GM12864 (cell line): ENCODE results near the gene BTBD3.

Source experiments
- DNase-seq: peaks from one replicate; pipeline ENCODE4 v3.0.0-alpha.2; 2011; ENCODE audit warnings: low read depth
- H3K4me3 ChIP-seq: 2 replicates; pipeline ENCODE4 v1.5.1; 2011; ENCODE audit warnings: mild to moderate bottlenecking, low read depth, low read length, control low read depth
- TF ChIP-seq, protein P1 (sequence below): IDR thresholded peaks from 2 replicates; pipeline ENCODE4 v1.5.1; 2011; ENCODE audit warnings: low read depth, mild to moderate bottlenecking, moderate library complexity, low read length, control low read depth, inconsistent platforms; ENCODE audit errors: missing control alignments

BTBD3 gene

DNA sequence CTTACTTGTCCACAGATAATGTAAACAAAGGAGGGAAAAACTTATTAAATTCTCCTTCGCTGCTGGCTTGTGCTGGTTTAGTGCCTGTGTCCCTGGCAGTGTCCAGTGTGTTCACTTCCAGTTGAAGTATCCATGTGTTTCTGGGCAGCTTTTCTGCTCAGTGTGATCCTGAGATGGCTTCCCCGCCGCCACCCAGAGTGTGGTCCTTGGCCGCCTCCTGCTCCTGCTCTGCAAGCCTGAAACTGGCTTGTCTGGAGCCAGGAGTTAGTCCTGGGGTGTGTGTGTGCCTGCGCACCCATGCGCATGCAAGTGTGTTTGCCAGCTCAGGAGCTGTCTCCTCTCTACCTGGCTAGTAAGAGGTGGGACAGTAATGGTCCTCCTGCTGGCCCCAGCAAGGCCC is 7.2 kb downstream of the BTBD3 start:
- TF ChIP-seq, protein P1, sequence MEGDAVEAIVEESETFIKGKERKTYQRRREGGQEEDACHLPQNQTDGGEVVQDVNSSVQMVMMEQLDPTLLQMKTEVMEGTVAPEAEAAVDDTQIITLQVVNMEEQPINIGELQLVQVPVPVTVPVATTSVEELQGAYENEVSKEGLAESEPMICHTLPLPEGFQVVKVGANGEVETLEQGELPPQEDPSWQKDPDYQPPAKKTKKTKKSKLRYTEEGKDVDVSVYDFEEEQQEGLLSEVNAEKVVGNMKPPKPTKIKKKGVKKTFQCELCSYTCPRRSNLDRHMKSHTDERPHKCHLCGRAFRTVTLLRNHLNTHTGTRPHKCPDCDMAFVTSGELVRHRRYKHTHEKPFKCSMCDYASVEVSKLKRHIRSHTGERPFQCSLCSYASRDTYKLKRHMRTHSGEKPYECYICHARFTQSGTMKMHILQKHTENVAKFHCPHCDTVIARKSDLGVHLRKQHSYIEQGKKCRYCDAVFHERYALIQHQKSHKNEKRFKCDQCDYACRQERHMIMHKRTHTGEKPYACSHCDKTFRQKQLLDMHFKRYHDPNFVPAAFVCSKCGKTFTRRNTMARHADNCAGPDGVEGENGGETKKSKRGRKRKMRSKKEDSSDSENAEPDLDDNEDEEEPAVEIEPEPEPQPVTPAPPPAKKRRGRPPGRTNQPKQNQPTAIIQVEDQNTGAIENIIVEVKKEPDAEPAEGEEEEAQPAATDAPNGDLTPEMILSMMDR: no peak
- no peak overlapping the region for H3K4me3 ChIP-seq
- DNase-seq: no peak

DNA sequence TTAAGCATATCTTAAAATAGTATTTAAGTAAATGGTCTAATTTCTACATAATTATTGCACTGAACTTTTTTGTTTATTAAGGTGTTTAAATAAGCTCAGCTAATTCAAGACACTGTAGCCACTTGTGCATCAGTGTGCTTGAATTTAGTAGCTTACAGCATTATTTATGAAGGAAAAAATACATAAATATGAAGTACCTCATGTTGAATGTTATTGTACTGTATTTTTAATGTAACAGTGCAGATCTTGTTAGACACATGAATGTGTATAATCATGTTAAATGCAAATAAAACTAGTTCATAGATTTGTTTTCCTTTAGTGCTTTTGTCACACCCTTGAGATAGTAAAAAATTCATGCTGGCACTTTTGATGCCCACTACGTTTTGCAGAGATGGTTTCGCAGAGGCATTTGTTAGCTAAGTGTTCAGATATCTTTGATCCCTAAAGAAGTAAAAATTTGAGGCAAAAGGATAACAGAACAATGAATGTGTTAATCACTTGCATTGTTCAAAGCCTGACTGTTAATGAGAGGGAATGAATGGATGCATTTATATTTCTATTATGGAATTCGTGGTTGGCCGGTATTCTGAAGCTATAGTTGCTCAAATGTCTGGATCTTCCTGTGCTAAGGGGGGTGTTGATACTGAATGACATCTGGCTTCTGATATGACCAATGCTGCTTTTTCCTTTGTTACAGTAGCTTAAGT is 8.8 kb downstream of the BTBD3 start:
- TF ChIP-seq, protein P1: no peak
- no peak overlapping the region for H3K4me3 ChIP-seq
- no peak for DNase-seq

DNA sequence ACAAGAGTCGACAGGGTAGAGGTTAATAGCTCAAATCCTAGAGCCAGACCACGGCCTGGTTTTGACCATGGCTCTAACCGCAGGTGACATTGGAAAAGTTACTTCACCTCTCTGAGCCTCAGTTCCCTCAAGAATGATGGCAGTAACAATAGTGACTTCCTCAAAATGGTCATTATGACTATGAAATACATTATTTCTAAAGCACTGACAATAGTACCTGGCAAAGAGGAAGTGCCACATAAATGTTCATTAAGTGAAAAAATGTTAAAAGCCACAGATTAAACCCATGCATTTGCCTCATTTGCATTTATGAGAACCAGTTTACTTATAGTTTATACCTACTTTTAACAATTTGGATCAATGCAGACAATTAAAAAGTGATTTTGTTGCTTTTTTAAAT is 12.3 kb downstream of the BTBD3 start:
- no peak overlapping the region for H3K4me3 ChIP-seq
- TF ChIP-seq, protein P1: no peak
- no peak for DNase-seq

DNA sequence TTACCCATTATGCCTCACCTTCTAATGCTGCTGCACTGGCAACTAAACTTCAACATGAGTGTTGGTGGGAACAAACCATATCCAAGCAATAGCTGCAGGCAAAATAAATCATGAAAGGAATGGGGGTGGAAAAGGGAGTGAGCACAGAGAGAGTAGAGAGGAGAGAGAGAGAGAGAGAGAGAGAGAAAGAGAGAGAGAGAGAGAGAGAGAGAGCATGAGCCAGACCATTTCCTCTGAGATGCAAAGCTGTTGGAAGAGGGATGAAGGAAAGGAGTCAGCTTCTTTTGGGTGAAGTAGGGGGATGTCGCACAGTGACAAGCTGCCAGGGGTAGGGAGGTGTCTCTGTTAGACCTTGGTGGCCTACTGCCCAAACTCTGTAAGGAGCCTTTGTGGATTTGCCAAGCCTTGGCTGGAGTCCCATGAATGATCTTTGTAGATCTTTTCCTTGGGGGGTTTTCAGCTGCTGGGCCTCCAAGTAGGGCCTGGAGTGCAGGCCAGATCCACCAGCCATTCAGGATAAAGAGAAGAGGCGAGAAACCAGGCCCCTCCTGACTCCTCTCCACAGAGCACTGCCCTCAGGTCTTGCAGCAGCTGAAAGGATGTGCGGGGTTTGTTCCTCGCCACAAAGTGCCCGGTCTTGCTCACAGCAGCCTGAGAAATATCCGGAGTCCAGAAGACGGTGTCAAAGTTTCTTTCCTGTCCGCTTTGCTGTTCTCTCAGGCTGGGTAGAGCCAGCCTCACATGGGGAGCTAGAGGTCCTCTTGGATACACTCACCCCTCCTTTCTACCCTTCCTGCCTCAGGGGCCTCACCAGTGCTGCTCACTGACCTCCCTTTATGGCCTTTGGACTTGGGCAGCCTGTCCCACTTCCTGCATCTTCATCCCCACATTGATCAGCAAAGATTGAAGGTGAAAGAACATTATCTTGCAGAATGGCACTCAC is 17.8 kb downstream of the BTBD3 start:
- DNase-seq: no peak
- no peak overlapping the region for H3K4me3 ChIP-seq
- TF ChIP-seq, protein P1: no peak

DNA sequence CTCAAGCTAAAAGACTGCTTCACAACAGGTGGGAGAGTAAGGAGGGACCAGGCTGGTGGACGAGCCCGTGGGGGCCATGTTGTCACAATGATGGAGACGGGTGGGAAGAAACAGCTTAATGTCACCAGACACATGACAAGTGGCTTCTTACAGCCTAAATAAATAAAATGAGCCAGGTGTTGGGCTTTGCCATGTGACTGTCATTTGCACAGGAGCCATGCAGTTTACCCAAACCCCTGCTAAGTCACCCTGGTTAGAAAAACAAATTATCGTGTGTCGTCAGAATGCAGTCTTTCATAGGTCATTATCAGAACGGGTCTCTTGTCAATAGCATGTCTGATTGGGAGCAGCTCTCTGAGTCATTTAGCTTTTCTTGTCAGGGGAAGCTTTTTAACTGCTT is 18.5 kb downstream of the BTBD3 start:
- H3K4me3 ChIP-seq: no peak overlapping the region
- TF ChIP-seq, protein P1: no peak
- DNase-seq: no peak

DNA sequence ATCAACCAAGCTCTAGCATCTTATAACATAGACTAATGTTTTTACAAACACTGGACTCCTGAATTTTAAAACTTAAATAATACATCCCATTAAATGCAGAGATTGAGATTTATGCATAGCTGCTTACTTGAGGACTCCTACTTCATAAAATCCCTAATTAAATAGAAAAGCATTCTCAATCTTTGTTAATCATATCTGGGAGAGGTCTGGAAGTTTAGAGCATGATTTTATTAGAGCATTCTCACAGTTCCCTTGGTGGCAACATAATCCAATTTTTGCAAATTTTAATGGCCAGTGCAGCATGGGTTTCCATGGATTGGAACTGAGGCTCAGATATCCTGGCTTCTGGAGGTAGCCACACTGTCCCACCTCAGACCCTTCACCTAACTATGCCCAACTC is 19.5 kb downstream of the BTBD3 start:
- no peak overlapping the region for H3K4me3 ChIP-seq
- TF ChIP-seq, protein P1: no peak
- DNase-seq: no peak
